HepG2 (cell line): ENCODE data around the gene SPATA25. TPM values are rescaled to one million over a fixed set of nuclear protein-coding genes. Genes with fewer than 3 reads are reported as not detected.

ENCODE experiments used
- FOXA1 ChIP-seq, 2 experiments: fragments of 450-650 bp in 1 of 2; sonication (generic) in 1 of 2; formaldehyde crosslinking in 1 of 2; IDR thresholded peaks; 2 replicates each; pipeline versions ENCODE4 v1.4.0 to v1.6.1; 2016 to 2020; ENCODE audit warnings: missing genetic modification reagents in 1 of 2
- GATAD2A ChIP-seq: IDR thresholded peaks from 2 replicates; pipeline ENCODE4 v1.6.1; 2016
- HNF4A ChIP-seq: sonication (generic); formaldehyde crosslinking; IDR thresholded peaks from 2 replicates; pipeline ENCODE4 v1.4.0; 2020; ENCODE audit warnings: missing genetic modification reagents
- JUNB ChIP-seq: sonication (generic); formaldehyde crosslinking; IDR thresholded peaks from 2 replicates; pipeline ENCODE4 v1.8.0; 2022; ENCODE audit warnings: missing genetic modification reagents, mild to moderate bottlenecking, borderline replicate concordance
- NFIC ChIP-seq: IDR thresholded peaks from 2 replicates; pipeline ENCODE4 v1.6.1; 2012; ENCODE audit warnings: mild to moderate bottlenecking, low read length, inconsistent platforms
- SMARCE1 ChIP-seq: fragments of 450-650 bp; IDR thresholded peaks from 2 replicates; pipeline ENCODE4 v1.6.1; 2017; ENCODE audit warnings: borderline replicate concordance
- TBP ChIP-seq: sonication (generic); formaldehyde crosslinking; IDR thresholded peaks from 2 replicates; pipeline ENCODE4 v1.5.0; 2020; ENCODE audit warnings: missing genetic modification reagents
- ZBTB38 ChIP-seq: sonication (generic); formaldehyde crosslinking; IDR thresholded peaks from 2 replicates; pipeline ENCODE4 v1.5.1; 2020; ENCODE audit warnings: mild to moderate bottlenecking, missing genetic modification reagents
- ZFX ChIP-seq: sonication (generic); formaldehyde crosslinking; IDR thresholded peaks from 2 replicates; pipeline ENCODE4 v1.4.0; 2020; ENCODE audit warnings: mild to moderate bottlenecking, low read depth, missing genetic modification reagents, moderate library complexity
- ZNF207 ChIP-seq: fragments of 450-650 bp; IDR thresholded peaks from 2 replicates; pipeline ENCODE4 v1.6.1; 2016; ENCODE audit warnings: antibody characterized with exemption, borderline replicate concordance
- ZNF251 ChIP-seq: sonication (generic); formaldehyde crosslinking; IDR thresholded peaks from 2 replicates; pipeline ENCODE4 v1.9.0; 2021; ENCODE audit warnings: mild to moderate bottlenecking, missing genetic modification reagents
- ZSCAN12 ChIP-seq: sonication (generic); formaldehyde crosslinking; IDR thresholded peaks from 2 replicates; pipeline ENCODE4 v1.9.0; 2021; ENCODE audit warnings: mild to moderate bottlenecking, missing genetic modification reagents
- ZSCAN21 ChIP-seq: sonication (generic); formaldehyde crosslinking; IDR thresholded peaks from 2 replicates; pipeline ENCODE4 v1.8.0; 2022; ENCODE audit warnings: mild to moderate bottlenecking, missing genetic modification reagents, moderate library complexity, borderline replicate concordance
- polyA plus RNA-seq, 8 experiments: library from polyadenylated mRNA; depleted of rRNA in 3 of 8; stranded (reverse) in 7 of 8; unstranded in 1 of 8; fragments of >200 nt; fragmentation: Illumina TruSeq in 4 of 8; extraction: Trizol in 4 of 8; gene quantifications; 2 replicates each; pipeline versions ENCODE4 v1.2.1 to v1.2.3, GENCODE V29; 2011 to 2016; ENCODE audit warnings: low read depth in 4 of 8, missing spikeins in 1 of 8, mixed read lengths in 1 of 8; ENCODE audit not compliant: insufficient read depth in 1 of 8
- total RNA-seq, 5 experiments: library from RNA; depleted of rRNA; stranded (reverse); fragments of >200 nt; fragmentation: Illumina TruSeq; extraction: Trizol; gene quantifications; 2 replicates each; pipeline ENCODE4 v1.2.3, GENCODE V29; 2016; ENCODE audit warnings: low read depth in 1 of 5
- TF ChIP-seq, protein P1 (sequence below): sonication (generic); formaldehyde crosslinking; IDR thresholded peaks from 2 replicates; pipeline ENCODE4 v1.4.0; 2020; ENCODE audit warnings: missing genetic modification reagents
- TF ChIP-seq, protein P2 (sequence below): sonication (generic); formaldehyde crosslinking; IDR thresholded peaks from 2 replicates; pipeline ENCODE4 v1.4.0; 2020; ENCODE audit warnings: mild to moderate bottlenecking, missing genetic modification reagents
- TF ChIP-seq, protein P3 (sequence below): sonication (generic); formaldehyde crosslinking; IDR thresholded peaks from 2 replicates; pipeline ENCODE4 v1.5.0; 2020; ENCODE audit warnings: missing genetic modification reagents
- TF ChIP-seq, protein P4 (sequence below): sonication (generic); formaldehyde crosslinking; IDR thresholded peaks from 2 replicates; pipeline ENCODE4 v1.5.0; 2020; ENCODE audit warnings: mild to moderate bottlenecking, missing genetic modification reagents, borderline replicate concordance

The SPATA25 gene
- total and polyA plus RNA-seq, 2 of the 13 experiments (the other 11 are each of a cell fraction or from before 2014, with no cell fraction given) = 4.8 to 7.6 TPM

DNA sequence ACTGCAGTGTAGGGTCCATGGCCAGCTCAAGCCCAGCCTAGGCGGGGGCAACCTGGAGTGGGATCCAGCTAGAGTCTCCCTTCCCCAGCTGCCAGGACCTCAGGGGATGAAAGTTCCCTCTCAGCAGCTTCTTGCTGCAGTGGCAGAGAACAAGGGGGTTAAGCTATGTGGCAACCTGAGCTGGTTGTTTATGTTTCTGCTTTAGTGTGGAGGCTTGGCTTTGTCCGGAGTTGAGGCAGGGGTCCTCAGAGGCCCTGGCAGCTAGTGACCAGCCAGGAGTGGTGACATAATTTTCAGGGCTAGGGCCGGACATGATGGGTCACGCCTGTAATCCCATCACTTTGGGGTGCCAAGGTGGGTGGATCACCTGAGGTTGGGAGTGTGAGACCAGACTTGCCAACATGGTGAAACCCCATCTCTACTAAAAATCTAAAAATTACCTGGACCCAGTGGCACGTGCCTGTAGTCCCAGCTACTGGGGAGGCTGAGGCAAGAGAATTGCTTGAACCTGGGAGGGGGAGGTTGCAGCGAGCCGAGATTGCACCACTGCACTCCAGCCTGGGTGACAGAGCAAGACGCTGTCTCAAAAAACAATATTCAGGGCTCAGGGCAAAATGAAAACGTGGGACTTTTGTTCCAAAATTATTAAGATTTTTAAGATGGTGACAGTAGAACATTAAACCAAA, 38.5 kb upstream of the SPATA25 start (continued):
- TF ChIP-seq ZSCAN12 (no peak), GATAD2A (peak; percentile 57), ZSCAN21 (no peak), ZNF251 (no peak), JUNB (CRISPR knock-in tag) (no peak), ZFX (CRISPR knock-in tag) (peak; percentile 31; the same call in 1 of the 2 replicates), ZNF207 (no peak; the same call in 1 of the 2 replicates), FOXA1 (IDR thresholded peaks at IDR 0.05) (no peak), FOXA1 (CRISPR knock-in tag; IDR thresholded peaks at IDR 0.05) (peak; percentile 14; the same call in 1 of the 2 replicates), TBP (CRISPR knock-in tag) (no peak), HNF4A (CRISPR knock-in tag) (peak; percentile 64), SMARCE1 (no peak), ZBTB38 (peak; percentile 44; the same call in 1 of the 2 replicates), NFIC (no peak)
- TF ChIP-seq, protein P1, sequence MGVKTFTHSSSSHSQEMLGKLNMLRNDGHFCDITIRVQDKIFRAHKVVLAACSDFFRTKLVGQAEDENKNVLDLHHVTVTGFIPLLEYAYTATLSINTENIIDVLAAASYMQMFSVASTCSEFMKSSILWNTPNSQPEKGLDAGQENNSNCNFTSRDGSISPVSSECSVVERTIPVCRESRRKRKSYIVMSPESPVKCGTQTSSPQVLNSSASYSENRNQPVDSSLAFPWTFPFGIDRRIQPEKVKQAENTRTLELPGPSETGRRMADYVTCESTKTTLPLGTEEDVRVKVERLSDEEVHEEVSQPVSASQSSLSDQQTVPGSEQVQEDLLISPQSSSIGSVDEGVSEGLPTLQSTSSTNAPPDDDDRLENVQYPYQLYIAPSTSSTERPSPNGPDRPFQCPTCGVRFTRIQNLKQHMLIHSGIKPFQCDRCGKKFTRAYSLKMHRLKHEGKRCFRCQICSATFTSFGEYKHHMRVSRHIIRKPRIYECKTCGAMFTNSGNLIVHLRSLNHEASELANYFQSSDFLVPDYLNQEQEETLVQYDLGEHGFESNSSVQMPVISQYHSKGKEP (CRISPR knock-in tag) = no peak
- TF ChIP-seq, protein P2, sequence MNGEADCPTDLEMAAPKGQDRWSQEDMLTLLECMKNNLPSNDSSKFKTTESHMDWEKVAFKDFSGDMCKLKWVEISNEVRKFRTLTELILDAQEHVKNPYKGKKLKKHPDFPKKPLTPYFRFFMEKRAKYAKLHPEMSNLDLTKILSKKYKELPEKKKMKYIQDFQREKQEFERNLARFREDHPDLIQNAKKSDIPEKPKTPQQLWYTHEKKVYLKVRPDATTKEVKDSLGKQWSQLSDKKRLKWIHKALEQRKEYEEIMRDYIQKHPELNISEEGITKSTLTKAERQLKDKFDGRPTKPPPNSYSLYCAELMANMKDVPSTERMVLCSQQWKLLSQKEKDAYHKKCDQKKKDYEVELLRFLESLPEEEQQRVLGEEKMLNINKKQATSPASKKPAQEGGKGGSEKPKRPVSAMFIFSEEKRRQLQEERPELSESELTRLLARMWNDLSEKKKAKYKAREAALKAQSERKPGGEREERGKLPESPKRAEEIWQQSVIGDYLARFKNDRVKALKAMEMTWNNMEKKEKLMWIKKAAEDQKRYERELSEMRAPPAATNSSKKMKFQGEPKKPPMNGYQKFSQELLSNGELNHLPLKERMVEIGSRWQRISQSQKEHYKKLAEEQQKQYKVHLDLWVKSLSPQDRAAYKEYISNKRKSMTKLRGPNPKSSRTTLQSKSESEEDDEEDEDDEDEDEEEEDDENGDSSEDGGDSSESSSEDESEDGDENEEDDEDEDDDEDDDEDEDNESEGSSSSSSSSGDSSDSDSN (CRISPR knock-in tag) = peak; percentile 41; the same call in 1 of the 2 replicates
- TF ChIP-seq, protein P3, sequence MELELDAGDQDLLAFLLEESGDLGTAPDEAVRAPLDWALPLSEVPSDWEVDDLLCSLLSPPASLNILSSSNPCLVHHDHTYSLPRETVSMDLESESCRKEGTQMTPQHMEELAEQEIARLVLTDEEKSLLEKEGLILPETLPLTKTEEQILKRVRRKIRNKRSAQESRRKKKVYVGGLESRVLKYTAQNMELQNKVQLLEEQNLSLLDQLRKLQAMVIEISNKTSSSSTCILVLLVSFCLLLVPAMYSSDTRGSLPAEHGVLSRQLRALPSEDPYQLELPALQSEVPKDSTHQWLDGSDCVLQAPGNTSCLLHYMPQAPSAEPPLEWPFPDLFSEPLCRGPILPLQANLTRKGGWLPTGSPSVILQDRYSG (CRISPR knock-in tag) = no peak
- TF ChIP-seq, protein P4, sequence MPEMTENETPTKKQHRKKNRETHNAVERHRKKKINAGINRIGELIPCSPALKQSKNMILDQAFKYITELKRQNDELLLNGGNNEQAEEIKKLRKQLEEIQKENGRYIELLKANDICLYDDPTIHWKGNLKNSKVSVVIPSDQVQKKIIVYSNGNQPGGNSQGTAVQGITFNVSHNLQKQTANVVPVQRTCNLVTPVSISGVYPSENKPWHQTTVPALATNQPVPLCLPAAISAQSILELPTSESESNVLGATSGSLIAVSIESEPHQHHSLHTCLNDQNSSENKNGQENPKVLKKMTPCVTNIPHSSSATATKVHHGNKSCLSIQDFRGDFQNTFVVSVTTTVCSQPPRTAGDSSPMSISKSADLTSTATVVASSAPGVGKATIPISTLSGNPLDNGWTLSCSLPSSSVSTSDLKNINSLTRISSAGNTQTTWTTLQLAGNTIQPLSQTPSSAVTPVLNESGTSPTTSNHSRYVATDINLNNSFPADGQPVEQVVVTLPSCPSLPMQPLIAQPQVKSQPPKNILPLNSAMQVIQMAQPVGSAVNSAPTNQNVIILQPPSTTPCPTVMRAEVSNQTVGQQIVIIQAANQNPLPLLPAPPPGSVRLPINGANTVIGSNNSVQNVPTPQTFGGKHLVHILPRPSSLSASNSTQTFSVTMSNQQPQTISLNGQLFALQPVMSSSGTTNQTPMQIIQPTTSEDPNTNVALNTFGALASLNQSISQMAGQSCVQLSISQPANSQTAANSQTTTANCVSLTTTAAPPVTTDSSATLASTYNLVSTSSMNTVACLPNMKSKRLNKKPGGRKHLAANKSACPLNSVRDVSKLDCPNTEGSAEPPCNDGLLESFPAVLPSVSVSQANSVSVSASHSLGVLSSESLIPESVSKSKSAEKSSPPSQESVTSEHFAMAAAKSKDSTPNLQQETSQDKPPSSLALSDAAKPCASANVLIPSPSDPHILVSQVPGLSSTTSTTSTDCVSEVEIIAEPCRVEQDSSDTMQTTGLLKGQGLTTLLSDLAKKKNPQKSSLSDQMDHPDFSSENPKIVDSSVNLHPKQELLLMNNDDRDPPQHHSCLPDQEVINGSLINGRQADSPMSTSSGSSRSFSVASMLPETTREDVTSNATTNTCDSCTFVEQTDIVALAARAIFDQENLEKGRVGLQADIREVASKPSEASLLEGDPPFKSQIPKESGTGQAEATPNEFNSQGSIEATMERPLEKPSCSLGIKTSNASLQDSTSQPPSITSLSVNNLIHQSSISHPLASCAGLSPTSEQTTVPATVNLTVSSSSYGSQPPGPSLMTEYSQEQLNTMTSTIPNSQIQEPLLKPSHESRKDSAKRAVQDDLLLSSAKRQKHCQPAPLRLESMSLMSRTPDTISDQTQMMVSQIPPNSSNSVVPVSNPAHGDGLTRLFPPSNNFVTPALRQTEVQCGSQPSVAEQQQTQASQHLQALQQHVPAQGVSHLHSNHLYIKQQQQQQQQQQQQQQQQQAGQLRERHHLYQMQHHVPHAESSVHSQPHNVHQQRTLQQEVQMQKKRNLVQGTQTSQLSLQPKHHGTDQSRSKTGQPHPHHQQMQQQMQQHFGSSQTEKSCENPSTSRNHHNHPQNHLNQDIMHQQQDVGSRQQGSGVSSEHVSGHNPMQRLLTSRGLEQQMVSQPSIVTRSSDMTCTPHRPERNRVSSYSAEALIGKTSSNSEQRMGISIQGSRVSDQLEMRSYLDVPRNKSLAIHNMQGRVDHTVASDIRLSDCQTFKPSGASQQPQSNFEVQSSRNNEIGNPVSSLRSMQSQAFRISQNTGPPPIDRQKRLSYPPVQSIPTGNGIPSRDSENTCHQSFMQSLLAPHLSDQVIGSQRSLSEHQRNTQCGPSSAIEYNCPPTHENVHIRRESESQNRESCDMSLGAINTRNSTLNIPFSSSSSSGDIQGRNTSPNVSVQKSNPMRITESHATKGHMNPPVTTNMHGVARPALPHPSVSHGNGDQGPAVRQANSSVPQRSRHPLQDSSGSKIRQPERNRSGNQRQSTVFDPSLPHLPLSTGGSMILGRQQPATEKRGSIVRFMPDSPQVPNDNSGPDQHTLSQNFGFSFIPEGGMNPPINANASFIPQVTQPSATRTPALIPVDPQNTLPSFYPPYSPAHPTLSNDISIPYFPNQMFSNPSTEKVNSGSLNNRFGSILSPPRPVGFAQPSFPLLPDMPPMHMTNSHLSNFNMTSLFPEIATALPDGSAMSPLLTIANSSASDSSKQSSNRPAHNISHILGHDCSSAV (CRISPR knock-in tag) = no peak
